ENCODE results near the gene C12orf42.

GRCh38 chr12:103401421-103401820, 94.3 kb downstream of the C12orf42 start:
- no peak for TF ChIP-seq POLR2AphosphoS5 (IDR thresholded peaks at IDR 0.05; ENCODE audit: low read depth, low read length)
- no peak for TF ChIP-seq SPI1 (IDR thresholded peaks at IDR 0.05; ENCODE audit: low read depth, low read length)
- no peak for TF ChIP-seq POLR2A (IDR thresholded peaks at IDR 0.05; ENCODE audit: low read depth, low read length)
- TF ChIP-seq POU2F2 (IDR thresholded peaks at IDR 0.05; ENCODE audit: low read depth, low read length) = no peak
- no peak for TF ChIP-seq TAF1 (IDR thresholded peaks at IDR 0.05; ENCODE audit: low read depth, low read length)
- no peak for TF ChIP-seq PAX5 (IDR thresholded peaks at IDR 0.05; ENCODE audit: insufficient read depth, low read length, severe bottlenecking)
